H9 (cell line): ENCODE results near the gene ARL6IP6. TPM values are rescaled to one million over a fixed set of nuclear protein-coding genes. Genes with fewer than 3 reads are reported as not detected.

ENCODE experiments used
- DNase-seq: peaks from one replicate; pipeline ENCODE4 v3.0.0-alpha.2; 2017
- H2AFZ ChIP-seq: one replicate; pipeline ENCODE4 v1.6.1; 2013; ENCODE audit warnings: mild to moderate bottlenecking, low read length, control low read depth, moderate library complexity
- H2AK5ac ChIP-seq: 2 replicates; pipeline ENCODE4 v1.6.1; 2013; ENCODE audit warnings: low read length, control low read depth, mixed read lengths; ENCODE audit not compliant: insufficient read length
- H2BK120ac ChIP-seq: one replicate; pipeline ENCODE4 v1.6.1; 2013; ENCODE audit warnings: low read depth, mild to moderate bottlenecking, low read length, control low read depth, inconsistent platforms; ENCODE audit not compliant: poor library complexity, severe bottlenecking
- H2BK12ac ChIP-seq: 2 replicates; pipeline ENCODE4 v1.6.1; 2013; ENCODE audit warnings: low read length, control low read depth, mixed read lengths, low read depth; ENCODE audit not compliant: insufficient read length
- H2BK15ac ChIP-seq: 2 replicates; pipeline ENCODE4 v1.6.1; 2013; ENCODE audit warnings: low read depth, low read length, control low read depth
- H2BK20ac ChIP-seq: one replicate; pipeline ENCODE4 v1.6.1; 2013; ENCODE audit warnings: low read depth, mild to moderate bottlenecking, low read length, control low read depth, inconsistent platforms; ENCODE audit not compliant: poor library complexity, severe bottlenecking
- H2BK5ac ChIP-seq: 2 replicates; pipeline ENCODE4 v1.6.1; 2013; ENCODE audit warnings: low read length, control low read depth, mixed read lengths; ENCODE audit not compliant: insufficient read length
- H3K14ac ChIP-seq: 2 replicates; pipeline ENCODE4 v1.6.1; 2013; ENCODE audit warnings: low read length, control low read depth; ENCODE audit not compliant: insufficient read depth
- H3K18ac ChIP-seq: 2 replicates; pipeline ENCODE4 v1.6.1; 2013; ENCODE audit warnings: low read depth, mild to moderate bottlenecking, mixed read lengths, low read length, control low read depth; ENCODE audit not compliant: insufficient read length
- H3K23ac ChIP-seq: 2 replicates; pipeline ENCODE4 v1.6.1; 2013; ENCODE audit warnings: low read length, control low read depth, mixed read lengths, low read depth; ENCODE audit not compliant: insufficient read length
- H3K23me2 ChIP-seq: 2 replicates; pipeline ENCODE4 v1.6.1; 2013; ENCODE audit warnings: low read depth, mild to moderate bottlenecking, mixed read lengths, low read length, control low read depth; ENCODE audit not compliant: insufficient read length, poor library complexity, severe bottlenecking
- H3K27ac ChIP-seq: 2 replicates; pipeline ENCODE4 v1.5.1; 2013; ENCODE audit warnings: low read length, control low read depth, mixed read lengths, low read depth; ENCODE audit not compliant: insufficient read length
- H3K27me3 ChIP-seq: 2 replicates; pipeline ENCODE4 v1.6.1; 2013; ENCODE audit warnings: low read length, control low read depth, inconsistent platforms; ENCODE audit not compliant: insufficient read depth
- H3K4ac ChIP-seq: 2 replicates; pipeline ENCODE4 v1.6.1; 2013; ENCODE audit warnings: low read depth, mild to moderate bottlenecking, control low read depth, inconsistent platforms, low read length, moderate library complexity
- H3K4me1 ChIP-seq: 2 replicates; pipeline ENCODE4 v1.6.1; 2013; ENCODE audit warnings: low read length, control low read depth, inconsistent platforms; ENCODE audit not compliant: insufficient read depth
- H3K4me2 ChIP-seq: 2 replicates; pipeline ENCODE4 v1.6.1; 2013; ENCODE audit warnings: low read length, control low read depth, mixed read lengths; ENCODE audit not compliant: insufficient read length, insufficient read depth
- H3K56ac ChIP-seq: 2 replicates; pipeline ENCODE4 v1.6.1; 2013; ENCODE audit warnings: low read depth, mild to moderate bottlenecking, mixed read lengths, low read length, control low read depth; ENCODE audit not compliant: insufficient read length
- H3K79me1 ChIP-seq: 2 replicates; pipeline ENCODE4 v1.6.1; 2013; ENCODE audit warnings: low read depth, mild to moderate bottlenecking, moderate library complexity, low read length, control low read depth, inconsistent platforms; ENCODE audit not compliant: insufficient read depth, poor library complexity, severe bottlenecking
- H3K79me2 ChIP-seq: 2 replicates; pipeline ENCODE4 v1.6.1; 2013; ENCODE audit warnings: low read length, control low read depth, inconsistent platforms; ENCODE audit not compliant: insufficient read depth
- H3K9ac ChIP-seq: 2 replicates; pipeline ENCODE4 v1.6.1; 2013; ENCODE audit warnings: low read length, control low read depth, mixed read lengths; ENCODE audit not compliant: insufficient read length; ENCODE audit errors: extremely low read depth
- H3K9me3 ChIP-seq: one replicate; pipeline ENCODE4 v1.6.1; 2013; ENCODE audit warnings: low read depth, low read length, inconsistent platforms; ENCODE audit not compliant: control insufficient read depth
- H3T11ph ChIP-seq: one replicate; pipeline ENCODE4 v1.6.1; 2013; ENCODE audit warnings: mild to moderate bottlenecking, low read length, control low read depth, inconsistent platforms
- H4K20me1 ChIP-seq: one replicate; pipeline ENCODE4 v1.6.1; 2013; ENCODE audit not compliant: control insufficient read depth, insufficient read length, insufficient read depth
- H4K5ac ChIP-seq: 2 replicates; pipeline ENCODE4 v1.6.1; 2013; ENCODE audit warnings: low read depth, mild to moderate bottlenecking, mixed read lengths, low read length, control low read depth; ENCODE audit not compliant: insufficient read length
- H4K8ac ChIP-seq: replicated peaks from 2 replicates; pipeline ENCODE4 v1.6.1; 2013; ENCODE audit warnings: low read length, control low read depth, mixed read lengths, low read depth; ENCODE audit not compliant: insufficient read length
- H4K91ac ChIP-seq: 2 replicates; pipeline ENCODE4 v1.6.1; 2013; ENCODE audit warnings: low read depth, mild to moderate bottlenecking, moderate library complexity, mixed read lengths, low read length, control low read depth; ENCODE audit not compliant: insufficient read length
- H3K27ac Mint-ChIP-seq, 3 experiments: 2 replicates in 2 of 3; 3 replicates in 1 of 3; pipeline ENCODE4 v1.8.0; 2020 to 2021; ENCODE audit warnings: mixed read lengths in 3 of 3, mild to moderate bottlenecking in 1 of 3, moderate library complexity in 1 of 3
- H3K27me3 Mint-ChIP-seq: 2 replicates; pipeline ENCODE4 v1.8.0; 2021; ENCODE audit warnings: low read depth, mild to moderate bottlenecking, moderate library complexity, mixed read lengths
- H3K36me3 Mint-ChIP-seq, 3 experiments: 2 replicates in 2 of 3; 3 replicates in 1 of 3; pipeline ENCODE4 v1.8.0; 2020 to 2021; ENCODE audit warnings: low read depth in 3 of 3, mixed read lengths in 3 of 3; ENCODE audit not compliant: insufficient read depth in 1 of 3
- H3K4me1 Mint-ChIP-seq, 2 experiments: 2 replicates each; pipeline ENCODE4 v1.8.0; 2020; ENCODE audit warnings: mixed read lengths in 2 of 2
- H3K4me3 Mint-ChIP-seq, 2 experiments: 2 replicates in 1 of 2; 3 replicates in 1 of 2; pipeline ENCODE4 v1.8.0; 2020 to 2021; ENCODE audit warnings: mild to moderate bottlenecking in 2 of 2, mixed read lengths in 2 of 2, moderate library complexity in 1 of 2
- H3K9me3 Mint-ChIP-seq, 2 experiments: 2 replicates in 1 of 2; 3 replicates in 1 of 2; pipeline ENCODE4 v1.8.0; 2020; ENCODE audit warnings: mild to moderate bottlenecking in 2 of 2, mixed read lengths in 2 of 2, moderate library complexity in 1 of 2
- CTCF ChIP-seq: fragments of 200-600 bp; sonication (generic); conservative IDR thresholded peaks from 3 replicates; pipeline ENCODE4 v1.8.0; 2021; ENCODE audit warnings: antibody characterized with exemption, mild to moderate bottlenecking
- WGBS: extraction: QIAGEN DNeasy Blood & Tissue Kit; methylation state at CpG from one replicate; pipeline ENCODE4 v1.1.7; 2013; ENCODE audit warnings: missing lambda C conversion rate, low lambda C conversion rate, mixed read lengths; ENCODE audit not compliant: insufficient read length; ENCODE audit errors: extremely low coverage; 5-methylcytosine and 5-hydroxymethylcytosine counted together
- total RNA-seq: library from RNA; stranded (reverse); gene quantifications from 2 replicates; pipeline ENCODE4 v1.2.1, GENCODE V29; 2021

Gene ARL6IP6
- total RNA-seq, 1 experiment from 2014 or later, result 27.3 TPM

DNA sequence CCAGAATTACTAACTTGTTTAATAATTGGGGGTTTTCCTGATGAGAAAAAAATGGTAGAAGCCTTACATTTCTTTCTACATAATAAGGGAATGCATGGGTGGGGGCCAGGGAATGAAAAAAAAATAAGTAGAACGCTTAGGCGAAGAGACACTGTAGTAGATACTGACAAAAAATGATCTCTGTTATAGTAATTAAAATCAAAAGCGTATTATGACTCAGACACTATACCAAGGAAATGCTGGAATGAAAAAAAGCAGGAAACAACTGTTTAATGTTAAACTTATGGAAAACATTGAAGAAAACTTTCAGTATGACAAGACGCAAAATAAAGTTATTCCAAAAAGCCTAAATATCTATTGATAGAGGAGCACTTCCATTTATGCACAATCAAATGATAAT lies 44.1 kb upstream of the ARL6IP6 start:
- H3K9me3 ChIP-seq, result no peaks in the 10 kb centered on the region

More for the DNA sequence above, 44.1 kb upstream of the ARL6IP6 start:
- no peak for TF ChIP-seq CTCF
- Histone ChIP-seq H3T11ph (no peak overlapping the region), H3K9ac (no peak overlapping the region), H2BK20ac (no peak overlapping the region), H2BK5ac (no peak overlapping the region), H3K23me2 (no peaks in the 10 kb centered on the region), H3K79me2 (no peaks in the 10 kb centered on the region), H4K8ac (no peak overlapping the region), H3K79me1 (no peaks in the 10 kb centered on the region), H3K4me1 (no peaks in the 10 kb centered on the region), H3K23ac (no peak overlapping the region), H2BK15ac (no peak overlapping the region), H4K20me1 (no peaks in the 10 kb centered on the region), H3K14ac (no peak overlapping the region), H3K56ac (no peak overlapping the region), H4K91ac (no peak overlapping the region), H2BK120ac (no peak overlapping the region), H2AK5ac (no peak overlapping the region), H2BK12ac (no peak overlapping the region), H4K5ac (no peak overlapping the region), H3K4ac (no peak overlapping the region), H3K27me3 (no peaks in the 10 kb centered on the region), H3K27ac (no peak overlapping the region), H3K4me2 (no peak overlapping the region), H3K18ac (no peak overlapping the region), H2AFZ (no peak overlapping the region)
- H3K9me3 Mint-ChIP-seq, result no peaks in the 10 kb centered on the region
- H3K4me3 Mint-ChIP-seq, result no peak overlapping the region
- no peak overlapping the region for H3K27ac Mint-ChIP-seq
- DNase-seq, result no peak
- peaks cover 25 to 83% (median 70%) of the 10 kb centered on the region in 3 experiments; a peak in 6 of 7 replicates for H3K36me3 Mint-ChIP-seq
- WGBS, result no CpG with 5 or more reads among the region's 4 CpGs
- no peaks in the 10 kb centered on the region for H3K27me3 Mint-ChIP-seq
- no peaks in the 10 kb centered on the region for H3K4me1 Mint-ChIP-seq
